H1 (cell line): ENCODE results near the gene NFKB1. TPM values are rescaled to one million over a fixed set of nuclear protein-coding genes. Genes with fewer than 3 reads are reported as not detected.

ENCODE experiments used
- CTCF ChIA-PET: fragments of 300-600 bp; sonication (Branson Sonifier 250); formaldehyde crosslinking; loops from one replicate; lab custom pipeline; 2021; ENCODE audit not compliant: partially characterized antibody; lab: Charles Lee
- POLR2A ChIA-PET: fragments of 300-600 bp; sonication (Branson Sonifier 250); formaldehyde crosslinking; loops from one replicate; lab custom pipeline; 2021; ENCODE audit warnings: inconsistent platforms; ENCODE audit not compliant: partially characterized antibody; lab: Charles Lee
- DNase-seq, 2 experiments: peaks; one replicate each; pipeline versions ENCODE4 v3.0.0 to v3.0.0-alpha.2; 2010 to 2022; ENCODE audit warnings: low spot score in 2 of 2, low read depth in 1 of 2, mixed read lengths in 1 of 2
- FAIRE-seq: peaks from 2 replicates; lab custom pipeline; 2011; peaks lifted over from hg19 to GRCh38; lab: Jason Lieb, UNC
- H2AFZ ChIP-seq: 2 replicates; pipeline ENCODE4 v1.8.1; 2012; ENCODE audit warnings: low read length, inconsistent platforms
- H2AK5ac ChIP-seq: 2 replicates; pipeline ENCODE4 v1.6.1; 2013; ENCODE audit warnings: low read depth, low read length
- H2BK120ac ChIP-seq: replicated peaks from 2 replicates; pipeline ENCODE3; 2013; ENCODE audit warnings: low read depth, low read length, inconsistent platforms
- H2BK12ac ChIP-seq: 2 replicates; pipeline ENCODE4 v1.6.1; 2013; ENCODE audit warnings: low read depth, low read length
- H2BK15ac ChIP-seq: 2 replicates; pipeline ENCODE4 v1.6.1; 2013; ENCODE audit warnings: low read length
- H2BK20ac ChIP-seq: 2 replicates; pipeline ENCODE4 v1.6.1; 2013; ENCODE audit warnings: low read length
- H2BK5ac ChIP-seq: 2 replicates; pipeline ENCODE4 v1.6.1; 2013; ENCODE audit warnings: low read depth, low read length
- H3K14ac ChIP-seq: 2 replicates; pipeline ENCODE4 v1.6.1; 2013; ENCODE audit warnings: inconsistent platforms; ENCODE audit not compliant: insufficient read length
- H3K18ac ChIP-seq: 2 replicates; pipeline ENCODE4 v1.6.1; 2013; ENCODE audit warnings: low read length; ENCODE audit errors: extremely low read depth
- H3K23ac ChIP-seq: 2 replicates; pipeline ENCODE4 v1.6.1; 2013; ENCODE audit warnings: inconsistent platforms; ENCODE audit not compliant: insufficient read length
- H3K23me2 ChIP-seq: 2 replicates; pipeline ENCODE4 v1.6.1; 2013; ENCODE audit warnings: low read depth, low read length
- H3K27ac ChIP-seq: 2 replicates; pipeline ENCODE4 v1.6.1; 2011; ENCODE audit warnings: low read depth, low read length, inconsistent platforms
- H3K27me3 ChIP-seq, 4 experiments: replicated peaks in 1 of 4; 1 replicate in 1 of 4; 2 replicates in 3 of 4; pipeline versions ENCODE4 v1.6.1 to v1.8.1; 2011 to 2013; ENCODE audit warnings: low read length in 3 of 4, mild to moderate bottlenecking in 3 of 4, inconsistent platforms in 2 of 4, mixed read lengths in 2 of 4, moderate library complexity in 1 of 4; ENCODE audit not compliant: control insufficient read depth in 3 of 4, insufficient read depth in 3 of 4; ENCODE audit errors: extremely low read depth in 1 of 4
- H3K36me3 ChIP-seq, 4 experiments: 2 replicates each; pipeline versions ENCODE4 v1.6.1 to v1.8.1; 2011 to 2013; ENCODE audit warnings: mild to moderate bottlenecking in 4 of 4, low read length in 3 of 4, moderate library complexity in 2 of 4, control low read depth in 1 of 4, inconsistent platforms in 1 of 4; ENCODE audit not compliant: insufficient read depth in 4 of 4, control insufficient read depth in 2 of 4
- H3K4ac ChIP-seq: replicated peaks from 2 replicates; pipeline ENCODE3; 2013; ENCODE audit warnings: low read length, low read depth, mixed read lengths, inconsistent platforms; ENCODE audit not compliant: insufficient read length
- H3K4me1 ChIP-seq, 4 experiments: replicated peaks in 1 of 4; 1 replicate in 1 of 4; 2 replicates in 3 of 4; pipeline versions ENCODE4 v1.6.1 to v1.8.1; 2011 to 2013; ENCODE audit warnings: low read length in 3 of 4, inconsistent platforms in 2 of 4, mixed read lengths in 1 of 4; ENCODE audit not compliant: insufficient read depth in 4 of 4, control insufficient read depth in 3 of 4
- H3K4me2 ChIP-seq, 2 experiments: 2 replicates each; pipeline versions ENCODE4 v1.6.1 to v1.8.1; 2011 to 2013; ENCODE audit warnings: low read depth in 2 of 2, low read length in 2 of 2, control low read depth in 1 of 2, inconsistent platforms in 1 of 2, mild to moderate bottlenecking in 1 of 2; ENCODE audit not compliant: insufficient read depth in 1 of 2
- H3K4me3 ChIP-seq, 4 experiments: fragments of 200-600, 300-600 bp in 1 of 4; sonication (generic), shearing (Covaris generic), sonication (Bioruptor Twin) in 1 of 4; 2 replicates each; pipeline versions ENCODE4 v1.5.1 to v1.8.1; 2011 to 2016; ENCODE audit warnings: low read length in 4 of 4, low read depth in 3 of 4, control low read depth in 2 of 4, inconsistent platforms in 2 of 4, mild to moderate bottlenecking in 2 of 4, mixed read lengths in 1 of 4, moderate library complexity in 1 of 4; ENCODE audit not compliant: insufficient read depth in 2 of 4; ENCODE audit errors: extremely low read depth in 1 of 4
- H3K56ac ChIP-seq: replicated peaks from 2 replicates; pipeline ENCODE3; 2013; ENCODE audit warnings: low read depth, mild to moderate bottlenecking, mixed read lengths, low read length, inconsistent platforms; ENCODE audit not compliant: insufficient read length
- H3K79me1 ChIP-seq: 2 replicates; pipeline ENCODE4 v1.6.1; 2013; ENCODE audit warnings: low read depth, low read length, control low read depth
- H3K79me2 ChIP-seq, 2 experiments: 2 replicates each; pipeline versions ENCODE4 v1.6.1 to v1.8.1; 2012 to 2013; ENCODE audit warnings: low read length in 2 of 2, mild to moderate bottlenecking in 2 of 2, inconsistent platforms in 1 of 2; ENCODE audit not compliant: insufficient read depth in 2 of 2, control insufficient read depth in 1 of 2
- H3K9ac ChIP-seq, 4 experiments: replicated peaks in 1 of 4; 1 replicate in 1 of 4; 2 replicates in 3 of 4; pipeline versions ENCODE4 v1.6.1 to v1.8.1; 2011 to 2013; ENCODE audit warnings: low read depth in 3 of 4, low read length in 3 of 4, control low read depth in 2 of 4, mild to moderate bottlenecking in 2 of 4, moderate library complexity in 2 of 4, inconsistent platforms in 1 of 4; ENCODE audit errors: extremely low read depth in 1 of 4
- H3K9me3 ChIP-seq, 2 experiments: 2 replicates each; pipeline versions ENCODE4 v1.6.1 to v1.8.1; 2012 to 2013; ENCODE audit warnings: mild to moderate bottlenecking in 2 of 2, moderate library complexity in 2 of 2, control low read depth in 1 of 2, inconsistent platforms in 1 of 2, low read depth in 1 of 2, low read length in 1 of 2, mixed read lengths in 1 of 2; ENCODE audit not compliant: insufficient read depth in 2 of 2
- H4K20me1 ChIP-seq, 2 experiments: replicated peaks in 1 of 2; 2 replicates each; pipeline versions ENCODE3 to v1.8.1; 2011 to 2013; ENCODE audit warnings: inconsistent platforms in 2 of 2, low read length in 2 of 2, mild to moderate bottlenecking in 1 of 2; ENCODE audit not compliant: insufficient read depth in 2 of 2, control insufficient read depth in 1 of 2
- H4K5ac ChIP-seq: 2 replicates; pipeline ENCODE4 v1.6.1; 2013; ENCODE audit warnings: low read length, low read depth, mixed read lengths, inconsistent platforms; ENCODE audit not compliant: insufficient read length
- H4K8ac ChIP-seq: 2 replicates; pipeline ENCODE4 v1.8.0; 2013; ENCODE audit warnings: mild to moderate bottlenecking, moderate library complexity, low read length, inconsistent platforms; ENCODE audit not compliant: insufficient read depth; ENCODE audit errors: extremely low read depth
- H4K91ac ChIP-seq: replicated peaks from 2 replicates; pipeline ENCODE3; 2013; ENCODE audit warnings: low read length, mixed read lengths, inconsistent platforms; ENCODE audit not compliant: insufficient read length
- EP300 ChIP-seq, 2 experiments: IDR thresholded peaks; 1 replicate in 1 of 2; 2 replicates in 1 of 2; pipeline ENCODE4 v1.6.1; 2011 to 2012; ENCODE audit warnings: low read depth in 2 of 2, low read length in 2 of 2, mild to moderate bottlenecking in 2 of 2, borderline replicate concordance in 1 of 2, inconsistent platforms in 1 of 2, moderate library complexity in 1 of 2
- POLR2AphosphoS5 ChIP-seq: IDR thresholded peaks from 2 replicates; pipeline ENCODE4 v1.6.1; 2011; ENCODE audit warnings: low read depth, low read length
- RFX5 ChIP-seq: IDR thresholded peaks from 2 replicates; pipeline ENCODE4 v1.6.1; 2011; ENCODE audit warnings: low read depth, low read length, improper control_type of control experiment, borderline replicate concordance
- SIRT6 ChIP-seq: IDR thresholded peaks from one replicate; pipeline ENCODE4 v1.7.1; 2012; ENCODE audit warnings: low read length, inconsistent platforms
- WGBS, 2 experiments: shearing (Covaris generic) in 1 of 2; methylation state at CpG; one replicate each; pipeline versions ENCODE4 v1.1.6 to v1.1.7; 2013 to 2015; ENCODE audit warnings: low lambda C conversion rate in 2 of 2, mixed read lengths in 2 of 2, inconsistent platforms in 1 of 2, low coverage in 1 of 2, missing lambda C conversion rate in 1 of 2; ENCODE audit not compliant: insufficient replicate concordance in 2 of 2, insufficient coverage in 1 of 2, insufficient read length in 1 of 2; ENCODE audit errors: extremely low coverage in 1 of 2, missing lambda C conversion rate in 1 of 2; 5-methylcytosine and 5-hydroxymethylcytosine counted together
- polyA plus RNA-seq, 7 experiments: library from polyadenylated mRNA; depleted of rRNA in 3 of 7; stranded (reverse) in 5 of 7; unstranded in 2 of 7; fragments of >200 nt in 5 of 7; fragments of 200-250 nt in 2 of 7; gene quantifications; 1 replicate in 5 of 7; 2 replicates in 1 of 7; 4 replicates in 1 of 7; pipeline versions ENCODE4 v1.2.1 to v1.2.3, GENCODE V29; 2011 to 2013; ENCODE audit warnings: missing spikeins in 2 of 7, mixed read lengths in 2 of 7
- total RNA-seq: library from RNA; stranded (reverse); fragmentation: NEBNext Ultra II Directional; extraction: Animal tissue kit (Norgen Biotek cat#: 25700); gene quantifications from 2 replicates; pipeline ENCODE4 v1.2.1, GENCODE V29; 2021

Gene NFKB1
- total and polyA plus RNA-seq, 2 of the 8 experiments (the other 6 are each of a cell fraction or from before 2014, with no cell fraction given): 2.9 to 6.8 TPM

GRCh38 chr4:102505708-102506107 lies 4.5 kb downstream of the NFKB1 start:
- Histone ChIP-seq H4K91ac (no peak overlapping the region), H3K23me2 (peaks cover 5% of the 10 kb centered on the region; the same call in 1 of the 2 replicates), H2AFZ (no peak overlapping the region), H3K79me2 (no peaks in the 10 kb centered on the region), H4K20me1 (no peaks in the 10 kb centered on the region), H4K5ac (no peak overlapping the region), H4K8ac (no peak overlapping the region), H2BK120ac (no peak overlapping the region), H3K79me1 (no peaks in the 10 kb centered on the region), H3K36me3 (no peaks in the 10 kb centered on the region), H3K4me1 (no peaks in the 10 kb centered on the region), H3K27ac (no peak overlapping the region), H2BK12ac (no peak overlapping the region), H3K4me3 (no peak overlapping the region), H3K9ac (no peak overlapping the region), H3K56ac (no peak overlapping the region), H2AK5ac (no peak overlapping the region), H3K4ac (no peak overlapping the region), H3K23ac (no peak overlapping the region), H2BK15ac (no peak overlapping the region), H2BK20ac (no peak overlapping the region), H3K4me2 (no peak overlapping the region), H3K18ac (no peak overlapping the region), H2BK5ac (no peak overlapping the region), H3K27me3 (no peaks in the 10 kb centered on the region), H3K14ac (no peak overlapping the region), H3K9me3 (no peaks in the 10 kb centered on the region)
- no peak for FAIRE-seq
- TF ChIP-seq POLR2AphosphoS5 (no peak), EP300 (IDR thresholded peaks at IDR 0.05; ENCODE audit: borderline replicate concordance in 1 of 2, low read depth in 2 of 2, low read length in 2 of 2) (no peak), SIRT6 (no peak), RFX5 (no peak)
- no peak for DNase-seq
- ChIA-PET POLR2A (no interaction called here), CTCF (no interaction called here)
- 90% methylated on average over 2 of the region's 2 CpGs; no CpG with 5 or more reads in 1 of the 2 experiments for WGBS, 2 experiments
